ENCODE data around the gene RNF214.
"Not testable (repeated sequence)": the region's sequence is repeated elsewhere in the genome, so short reads cannot be mapped to it uniquely, and the experiment has no call there.

GRCh38 chr11:117206859-117207258 lies 25.6 kb upstream of the RNF214 start:
- TF ChIP-seq CTCF, EP300 (IDR thresholded peaks at IDR 0.05): not testable (repeated sequence)

All from stomach (tissue), 4 donors.